ENCODE measurements around the gene CWC27.

The CWC27 gene

GRCh38 chr5:65041296-65042158 lies 272.8 kb downstream of the CWC27 start:
- no peak for DNase-seq

DNA sequence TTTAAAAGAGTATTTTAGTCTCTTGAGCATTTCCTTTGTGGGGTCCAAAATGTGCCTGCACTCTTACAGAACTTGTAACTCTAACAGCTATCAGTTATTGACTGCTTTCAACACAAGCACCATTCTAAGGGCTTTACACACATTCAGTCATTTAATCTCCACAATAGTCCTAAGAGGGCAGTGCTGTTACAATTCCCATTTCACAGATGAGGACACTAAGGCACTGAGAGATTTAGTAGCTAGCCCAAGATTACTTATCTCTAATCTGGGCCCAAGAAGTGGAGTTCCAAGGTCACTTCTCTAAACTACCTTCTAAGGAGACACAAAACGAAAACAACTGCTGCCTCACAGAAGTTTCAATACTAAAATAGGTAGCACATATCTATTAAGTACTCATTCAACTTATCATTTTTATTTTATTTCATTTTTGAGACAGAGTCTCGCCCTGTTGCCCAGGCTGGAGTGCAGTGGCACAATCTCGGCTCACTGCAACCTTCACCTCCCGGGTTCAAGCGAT lies 275.2 kb downstream of the CWC27 start:
- DNase-seq, result no peak

DNA sequence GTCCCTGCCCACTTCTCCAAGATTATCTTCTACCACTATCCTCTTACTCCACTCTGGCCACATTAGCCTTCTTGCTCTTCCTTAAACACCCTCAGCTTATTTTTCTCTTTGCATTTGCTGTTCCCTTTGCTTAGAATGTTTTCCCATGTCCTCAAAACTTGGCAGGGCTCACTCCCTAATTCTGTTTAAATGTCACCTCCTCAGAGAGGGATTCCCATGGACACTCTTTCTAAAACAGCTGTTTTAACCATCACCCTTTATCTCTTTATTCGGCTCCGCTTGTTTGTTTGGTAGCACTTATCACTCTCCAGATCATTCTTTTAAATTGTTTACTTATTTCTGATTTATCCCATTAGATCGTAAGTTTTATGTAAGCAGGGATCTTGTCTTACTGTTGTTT lies 278.5 kb downstream of the CWC27 start:
- DNase-seq, result no peak

DNA sequence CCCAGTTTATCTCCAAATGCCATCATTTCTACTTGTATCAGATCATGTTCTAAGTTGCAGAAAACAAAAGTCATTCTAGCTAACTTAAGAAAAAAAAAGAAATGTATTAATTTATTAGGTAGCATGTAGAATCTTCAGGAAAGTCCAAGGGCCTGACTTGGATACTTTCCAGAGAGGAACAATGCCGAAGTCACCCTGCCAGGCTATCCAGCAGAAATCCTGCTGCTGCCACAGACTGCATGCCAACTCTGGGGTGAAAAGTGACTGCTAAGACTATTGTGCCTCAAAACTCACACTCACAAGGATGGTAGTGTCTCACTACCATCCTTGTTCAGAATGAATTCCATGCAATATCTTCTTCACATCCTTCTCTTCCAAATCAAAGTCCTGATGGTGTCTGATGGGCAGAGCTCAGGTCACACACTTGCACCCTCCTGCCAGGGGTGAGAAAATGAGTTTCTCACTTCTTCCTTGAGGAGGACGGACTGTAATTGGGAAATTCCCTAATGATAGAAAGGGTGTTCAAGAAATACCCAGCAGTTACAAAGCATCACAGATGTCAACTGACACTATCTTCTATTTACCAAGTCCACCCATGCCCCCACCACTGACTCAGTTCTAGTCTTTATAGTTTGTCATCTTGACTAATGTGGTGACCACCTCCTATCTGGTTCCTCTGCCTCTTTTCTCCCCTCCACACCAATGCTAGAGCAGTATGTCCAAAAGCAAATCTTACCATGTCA lies 279.4 kb downstream of the CWC27 start:
- DNase-seq, result no peak

GRCh38 chr5:65050140-65050539 lies 281.4 kb downstream of the CWC27 start:
- no peak for DNase-seq

GRCh38 chr5:65050826-65051498 lies 282.2 kb downstream of the CWC27 start:
- no peak for DNase-seq

- no peak for DNase-seq
Observed at GRCh38 chr5:65055938-65056337, 287.2 kb downstream of the CWC27 start.

DNA sequence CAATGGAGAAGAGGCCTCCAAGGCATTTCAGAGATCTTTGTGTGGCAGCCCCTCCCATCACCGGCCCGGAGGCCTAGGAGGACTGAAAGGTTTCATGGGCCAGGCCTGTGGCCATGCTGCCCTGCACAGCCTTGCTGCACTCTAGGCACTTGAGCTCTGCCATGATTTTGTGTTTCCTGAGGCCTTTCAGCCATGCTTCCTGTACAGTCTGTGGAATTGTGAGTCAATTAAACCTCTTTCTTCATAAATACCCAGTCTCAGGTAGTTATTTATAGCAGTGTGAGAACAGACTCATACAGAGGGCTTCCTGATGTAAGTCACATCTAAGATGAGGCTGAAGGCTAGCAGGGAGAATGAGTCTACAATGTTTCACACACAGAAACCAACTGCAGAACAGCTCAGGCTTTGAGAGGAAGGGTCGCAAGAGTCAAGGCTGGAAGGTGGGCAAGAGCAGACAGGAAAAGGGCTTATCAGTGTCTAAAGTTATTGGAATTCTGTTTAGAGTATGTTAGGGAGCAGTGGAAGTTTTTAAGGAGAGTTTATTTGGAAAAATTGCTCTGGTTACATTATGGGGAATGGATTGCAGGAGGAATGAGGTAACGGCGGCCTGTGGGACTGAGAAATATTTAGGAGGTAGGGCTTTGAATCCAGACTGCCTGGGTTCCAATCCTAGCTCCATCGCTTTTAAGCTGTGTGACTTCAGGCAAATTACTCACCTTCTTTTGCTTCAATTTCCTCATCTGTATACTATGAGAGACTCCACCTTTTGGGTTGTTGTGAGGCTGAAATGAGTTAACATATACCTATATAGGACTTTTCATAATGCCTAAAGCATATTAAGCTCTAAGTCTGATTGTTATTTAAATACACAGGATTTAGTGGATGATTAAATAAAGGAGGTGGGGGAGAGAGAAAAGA lies 291.2 kb downstream of the CWC27 start:
- DNase-seq, result no peak

GRCh38 chr5:65061250-65061973 lies 292.7 kb downstream of the CWC27 start:
- DNase-seq, result no peak

DNA sequence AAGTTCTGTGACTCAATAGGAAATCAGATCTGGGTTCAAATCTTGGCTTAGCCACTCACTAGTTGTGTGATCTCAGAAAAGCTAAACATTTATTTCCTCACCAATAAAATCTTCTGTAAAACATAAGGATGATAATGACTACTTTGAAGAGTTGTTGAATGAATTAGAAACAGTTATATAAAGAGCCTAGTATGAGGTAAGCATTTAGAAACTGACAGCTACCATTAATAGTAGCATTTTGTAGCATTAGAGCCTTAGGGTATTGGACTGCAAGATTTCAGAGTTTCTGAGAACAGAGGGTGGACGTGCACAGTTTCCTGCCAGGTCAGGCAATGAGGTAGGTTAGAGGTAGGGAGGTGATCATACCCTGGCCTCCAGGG lies 293.2 kb downstream of the CWC27 start:
- no peak for DNase-seq

DNA sequence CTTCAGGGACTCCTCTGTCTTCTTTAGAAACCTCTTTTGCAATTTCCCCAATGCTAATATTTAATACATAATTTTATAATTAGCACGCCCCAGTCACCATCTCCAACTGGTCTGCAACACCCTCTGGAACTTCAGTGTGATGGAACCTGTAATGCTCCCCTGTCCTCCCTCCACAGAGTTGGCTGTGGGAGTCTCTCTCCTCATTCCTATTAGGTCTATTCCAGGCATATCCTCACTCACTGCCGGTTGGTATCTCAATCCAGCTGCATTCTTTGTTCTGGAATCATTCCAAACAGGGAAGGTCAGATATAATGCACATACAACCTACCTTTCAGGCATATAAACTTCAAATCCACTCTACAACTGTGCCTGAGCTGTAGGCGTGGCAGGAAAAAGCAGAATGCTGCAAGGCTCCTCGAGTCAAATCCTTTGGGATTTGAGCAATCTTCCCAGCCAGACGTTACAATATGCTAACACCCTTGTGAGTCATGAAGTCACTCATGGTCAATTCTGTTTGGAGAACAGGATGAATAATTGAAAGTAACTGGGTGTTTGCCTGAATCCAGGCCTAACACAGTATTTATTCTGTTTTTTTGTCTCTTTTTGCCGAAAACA lies 293.8 kb downstream of the CWC27 start:
- DNase-seq, result no peak

DNA sequence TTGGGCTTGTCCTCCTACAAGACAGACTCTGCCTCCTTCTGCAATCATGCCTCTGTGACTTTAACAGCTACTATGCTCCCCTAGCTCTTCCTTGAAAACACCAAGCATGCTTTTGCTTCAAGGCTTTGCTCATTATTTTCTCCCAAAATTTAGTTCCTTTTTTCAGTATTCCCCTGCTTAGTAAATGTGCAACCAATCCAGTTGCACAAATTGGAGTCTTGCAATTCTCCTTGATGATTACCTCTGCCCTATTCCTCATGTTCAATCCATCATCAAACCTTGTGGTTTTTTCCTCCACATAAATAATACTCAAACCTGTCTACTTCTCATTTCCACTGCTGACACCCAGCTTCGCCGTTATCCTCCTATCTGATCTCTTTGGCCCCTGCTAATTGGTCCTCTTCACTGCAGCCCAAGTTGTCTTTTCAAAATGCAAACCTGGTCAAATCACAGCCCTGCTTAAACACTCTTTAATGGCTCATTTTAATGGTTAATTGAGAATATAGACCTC lies 296.3 kb downstream of the CWC27 start:
- DNase-seq, result no peak

- no peak for DNase-seq
Observed at GRCh38 chr5:65066387-65067146, 297.8 kb downstream of the CWC27 start.

DNA sequence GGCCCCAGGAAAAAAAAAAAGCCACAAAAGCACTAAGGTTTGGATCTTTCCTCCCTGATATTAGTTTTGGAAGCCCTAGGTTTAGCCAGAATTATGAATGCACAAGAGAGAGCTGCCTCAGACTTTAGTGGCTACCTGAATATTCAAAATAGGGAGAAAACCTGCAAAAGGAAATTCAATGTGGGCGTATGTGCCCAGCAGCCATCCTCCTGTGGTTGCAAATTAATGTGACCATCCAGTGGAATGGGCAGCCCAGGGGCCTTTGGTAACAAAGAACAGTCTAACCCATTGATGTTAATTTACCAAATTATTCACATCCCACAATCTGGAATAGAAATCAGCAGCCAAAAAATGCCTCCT lies 298.4 kb downstream of the CWC27 start:
- DNase-seq, result no peak

Measured in NCI-H2107 (cell line).